RCC 7860 (cell line): ENCODE results near the gene SORCS2.

Source experiments
- DNase-seq: peaks from one replicate; pipeline ENCODE4 v3.0.0-alpha.2; 2015; ENCODE audit warnings: low spot score
- FAIRE-seq: peaks from 2 replicates; lab custom pipeline; 2012; peaks lifted over from hg19 to GRCh38; lab: Jason Lieb, UNC

SORCS2 gene

DNA sequence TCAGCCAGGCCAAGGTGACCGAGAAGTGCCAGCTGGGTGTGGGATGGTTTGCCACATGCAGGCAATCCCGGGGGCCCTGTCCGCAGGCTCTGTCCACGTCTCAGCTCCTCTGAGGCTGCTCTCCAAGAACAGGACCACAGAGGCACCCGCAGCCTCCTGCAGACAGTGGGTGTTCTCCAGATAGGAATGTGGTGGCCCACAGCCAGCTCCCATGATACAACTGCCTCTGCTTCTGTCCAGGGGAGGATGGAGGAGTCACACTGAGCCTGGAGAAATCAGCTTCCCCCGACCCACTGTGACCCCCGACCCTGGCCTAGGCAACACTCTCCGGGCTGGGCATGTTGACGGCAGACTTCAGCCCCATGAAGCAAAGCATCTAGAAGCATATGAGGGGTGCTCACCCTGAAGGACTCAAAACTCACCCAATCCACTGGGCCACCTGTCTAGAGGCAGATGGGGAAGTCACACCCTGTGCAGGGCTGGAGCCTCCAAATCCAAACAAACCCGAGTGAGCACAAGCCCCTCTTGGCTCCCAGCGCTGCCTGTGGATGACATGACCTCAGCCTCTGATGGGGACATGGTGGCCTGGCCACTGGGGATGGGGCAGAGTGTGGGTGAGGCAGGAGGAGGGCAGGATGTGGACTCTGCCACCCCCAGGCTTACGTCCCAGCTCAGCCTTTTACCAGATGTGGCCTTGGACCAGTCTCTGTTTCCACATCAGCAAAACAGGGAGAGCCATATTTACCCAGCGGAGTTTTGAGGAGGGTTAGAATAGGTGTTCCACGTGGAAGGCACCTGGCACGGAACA is 140.1 kb downstream of the SORCS2 start:
- no peak for FAIRE-seq
- DNase-seq: peak; percentile 48

DNA sequence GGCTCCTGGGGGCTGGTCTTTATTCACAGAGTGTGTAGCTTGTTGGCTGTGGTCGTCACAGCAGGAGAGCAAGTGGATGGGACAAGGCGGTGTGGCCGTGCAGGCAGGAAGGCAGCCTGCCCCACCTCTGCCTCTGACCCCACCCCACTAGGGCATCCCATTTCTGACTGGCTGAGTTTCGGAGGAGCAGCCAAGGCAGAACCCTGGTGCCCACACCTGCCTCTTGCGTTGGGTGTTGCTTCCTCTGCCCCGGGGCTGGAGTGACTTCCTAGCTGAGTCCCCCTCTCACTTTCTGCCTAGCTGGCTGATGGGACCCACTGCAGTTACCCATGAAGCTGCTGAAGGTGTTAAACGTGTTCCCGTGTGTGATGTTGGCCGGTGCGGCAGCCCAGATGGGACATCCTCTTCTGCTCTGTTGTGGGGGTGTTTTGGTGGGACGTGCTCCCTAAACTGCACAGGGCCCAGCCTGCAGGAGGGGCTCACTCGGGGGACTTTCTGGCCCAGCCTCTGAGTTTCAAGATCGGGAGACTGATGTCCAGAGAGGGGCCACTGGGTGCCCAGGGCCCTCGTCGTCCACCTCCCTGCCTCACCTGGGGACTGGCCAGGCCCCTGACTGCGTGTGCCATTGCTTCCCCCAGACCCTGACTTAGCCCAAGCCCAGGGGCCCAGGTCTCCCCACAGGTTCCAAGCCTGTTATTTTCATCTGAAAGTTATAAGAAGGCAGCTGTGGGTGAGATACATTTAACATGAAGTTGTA is 140.9 kb downstream of the SORCS2 start:
- FAIRE-seq (no peak), DNase-seq (no peak)

DNA sequence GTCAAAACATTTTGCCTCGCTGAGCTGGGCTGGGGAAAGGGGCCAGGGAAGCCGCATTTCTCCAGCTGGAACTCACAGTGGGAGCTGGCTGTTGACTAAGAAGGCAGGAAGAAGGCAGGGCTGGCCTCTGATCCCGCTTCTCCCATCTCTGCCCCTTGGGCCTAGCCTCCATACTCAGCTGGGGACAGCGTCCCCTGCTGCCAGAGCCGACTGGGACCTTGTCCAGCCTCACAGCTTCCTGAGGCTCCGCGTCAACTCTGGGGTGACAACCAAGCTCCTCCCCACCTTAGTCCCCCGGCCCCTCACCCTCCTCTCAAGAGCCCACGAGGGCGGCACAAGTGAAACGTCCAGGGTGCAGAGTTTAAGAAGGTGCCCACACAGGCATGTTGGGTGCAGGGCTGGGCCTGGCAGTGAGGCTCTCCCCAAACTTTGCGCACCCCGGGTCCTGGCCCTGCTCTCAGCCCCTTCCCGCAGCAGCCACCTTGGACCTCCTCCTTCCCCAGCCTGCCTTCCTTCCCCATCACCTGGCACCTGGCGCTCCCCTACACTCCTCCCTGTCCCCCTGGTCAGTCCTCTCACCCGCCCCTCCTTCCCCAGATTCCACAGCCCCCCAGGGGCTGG is 141.6 kb downstream of the SORCS2 start:
- no peak for FAIRE-seq
- DNase-seq: no peak

DNA sequence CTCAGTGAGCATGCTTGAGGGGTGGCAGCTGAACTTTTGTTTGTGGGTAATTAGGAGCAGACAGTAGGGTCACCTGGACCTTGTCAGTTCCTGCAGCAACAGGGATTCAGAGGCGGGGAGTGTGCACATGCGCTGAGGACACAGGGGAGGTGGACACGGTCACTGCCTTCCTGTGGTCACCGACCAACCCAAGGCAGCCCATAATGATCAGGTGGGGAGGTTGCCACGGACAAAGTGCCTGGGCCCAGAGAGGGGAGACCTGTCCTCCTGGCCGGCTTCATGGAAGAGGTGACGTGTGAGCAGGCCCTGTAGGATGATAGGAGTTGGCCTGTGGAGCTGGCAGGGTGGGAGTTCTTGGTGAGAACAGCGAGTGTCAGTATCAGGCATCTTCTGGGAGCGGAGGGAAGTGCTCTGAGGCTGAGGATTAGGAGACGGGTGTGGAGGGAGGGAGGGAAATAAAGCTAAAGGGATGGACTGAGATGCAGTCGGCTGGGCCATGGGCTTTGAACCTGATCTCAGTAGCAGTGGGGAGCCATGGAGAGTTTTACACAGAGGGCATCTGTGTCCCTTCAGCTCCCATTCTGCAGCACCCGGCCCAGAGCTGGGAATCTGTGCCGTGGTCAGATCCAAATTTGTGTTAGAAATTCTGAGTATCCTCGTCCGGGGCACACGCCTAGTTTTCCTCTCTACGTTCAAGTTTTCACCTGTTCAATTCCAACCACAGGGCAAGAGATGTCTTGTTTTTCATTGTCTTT is 142.4 kb downstream of the SORCS2 start:
- no peak for DNase-seq
- FAIRE-seq: no peak

GRCh38 chr4:7335344-7336066 is 143.2 kb downstream of the SORCS2 start:
- no peak for FAIRE-seq
- peak; percentile 17 for DNase-seq

GRCh38 chr4:7336067-7336569 is 143.8 kb downstream of the SORCS2 start:
- DNase-seq (no peak), FAIRE-seq (no peak)

DNA sequence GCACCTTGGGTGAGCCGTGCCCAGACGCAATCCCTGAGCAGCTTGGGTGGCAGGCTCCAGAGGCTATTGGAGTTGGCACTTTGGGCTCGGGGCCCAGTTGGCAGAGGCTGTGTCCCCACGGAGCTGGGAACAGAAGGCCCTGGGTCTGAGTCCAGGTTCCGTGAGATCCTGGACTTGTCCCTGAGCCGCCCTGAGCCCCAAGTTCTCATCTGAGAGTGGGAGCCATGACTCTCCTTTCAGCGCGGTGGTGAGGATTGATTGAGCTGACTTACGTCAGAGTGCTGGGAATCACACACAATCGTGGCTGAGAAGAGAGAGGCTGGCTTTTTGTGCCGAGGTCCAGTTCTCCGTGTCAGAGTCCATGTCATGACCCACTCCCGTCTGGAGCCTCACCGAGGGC is 144.4 kb downstream of the SORCS2 start:
- DNase-seq (no peak), FAIRE-seq (no peak)

DNA sequence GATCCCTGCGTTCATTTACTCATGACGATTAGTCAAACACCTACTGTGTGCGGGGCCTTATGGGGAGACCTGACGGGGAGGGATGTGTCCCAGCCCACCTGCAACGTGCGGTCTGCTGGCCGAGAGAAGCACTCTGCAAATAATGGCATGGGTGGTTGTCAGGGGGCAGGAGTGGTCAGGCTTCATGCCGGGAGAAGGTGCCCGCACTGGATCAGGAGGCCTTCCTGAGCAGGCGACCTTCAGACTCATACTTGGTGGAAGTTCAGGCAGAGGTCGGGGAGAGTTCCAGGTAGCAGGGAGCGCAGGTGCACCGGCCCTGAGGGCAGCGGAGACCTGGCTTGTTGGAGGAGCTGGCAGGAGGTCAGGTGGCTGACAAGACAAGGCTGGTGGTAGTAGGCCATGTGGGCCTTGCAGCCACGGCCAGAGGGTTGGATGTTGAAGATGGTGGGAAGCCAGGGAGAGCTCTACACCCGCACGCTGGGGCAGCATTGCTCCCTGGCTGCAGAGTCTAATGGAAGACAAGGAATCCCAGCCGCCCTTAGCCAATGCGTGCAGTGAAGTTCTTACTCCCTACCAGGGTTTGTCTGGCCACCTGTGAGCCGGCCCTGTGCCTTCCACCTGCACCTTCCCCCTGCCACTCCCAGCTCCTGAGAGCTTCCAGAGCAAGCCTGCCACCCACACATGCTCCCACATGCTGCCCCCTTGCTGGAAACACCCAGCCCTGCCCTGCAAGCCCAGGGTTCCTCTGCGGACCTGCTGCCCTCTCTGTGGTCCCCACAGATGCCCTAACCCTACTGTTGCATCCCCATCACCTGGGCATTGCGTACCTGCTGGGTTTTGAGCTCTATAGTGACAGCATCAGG is 145.1 kb downstream of the SORCS2 start:
- DNase-seq: no peak
- no peak for FAIRE-seq

- no peak for DNase-seq
- no peak for FAIRE-seq
Observed at GRCh38 chr4:7338059-7338452, 145.7 kb downstream of the SORCS2 start.

GRCh38 chr4:7338876-7339623 is 146.7 kb downstream of the SORCS2 start:
- DNase-seq (no peak), FAIRE-seq (no peak)

GRCh38 chr4:7339751-7340552 is 147.6 kb downstream of the SORCS2 start:
- FAIRE-seq (no peak), DNase-seq (no peak)

DNA sequence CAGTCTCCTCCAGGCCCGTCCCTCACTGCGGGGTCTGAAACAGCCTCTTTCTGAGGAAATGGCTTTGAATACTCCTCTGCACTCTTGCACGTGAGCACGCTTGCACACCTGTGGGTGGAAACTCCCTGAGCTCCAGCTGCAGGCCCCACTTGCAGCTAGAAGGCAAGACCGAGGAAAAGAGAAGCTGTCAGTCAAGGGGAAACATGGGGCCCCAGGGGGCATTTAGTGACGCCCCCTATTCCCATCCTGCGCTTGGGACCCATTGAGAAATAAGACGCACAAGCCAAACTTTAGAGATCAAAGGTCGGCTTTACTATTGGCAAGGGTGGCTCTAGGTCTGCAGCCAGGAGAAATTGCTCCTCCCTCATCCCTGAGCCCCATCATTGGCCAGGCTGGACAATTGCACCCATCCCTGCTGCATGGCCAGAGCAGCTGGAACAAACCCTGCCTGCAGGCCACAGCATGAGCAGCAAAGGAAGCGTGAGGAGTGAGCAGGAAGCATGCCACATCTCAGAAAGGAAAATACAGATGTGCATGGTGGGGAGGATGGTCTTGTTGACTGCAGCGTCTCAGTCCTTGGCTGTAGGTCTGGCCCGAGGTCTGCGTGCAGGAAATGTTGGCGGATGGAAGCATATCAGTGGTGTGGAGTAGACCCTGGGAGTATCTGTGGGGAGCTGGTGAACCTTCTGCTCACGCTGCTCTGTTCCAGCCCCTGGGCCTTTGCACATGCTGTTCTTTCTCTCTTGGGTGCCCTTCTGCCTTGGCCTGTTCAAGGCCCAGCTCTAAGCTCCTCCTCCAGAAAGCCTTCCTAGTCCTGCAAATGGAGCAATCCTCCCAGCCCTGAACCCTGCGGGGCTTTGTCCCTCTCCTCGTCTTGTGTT is 148.5 kb downstream of the SORCS2 start:
- no peak for DNase-seq
- FAIRE-seq: no peak

GRCh38 chr4:7341491-7342222 is 149.3 kb downstream of the SORCS2 start:
- DNase-seq (peak; percentile 6), FAIRE-seq (no peak)

- no peak for DNase-seq
- no peak for FAIRE-seq
Observed at GRCh38 chr4:7342223-7343080, 150.1 kb downstream of the SORCS2 start.

DNA sequence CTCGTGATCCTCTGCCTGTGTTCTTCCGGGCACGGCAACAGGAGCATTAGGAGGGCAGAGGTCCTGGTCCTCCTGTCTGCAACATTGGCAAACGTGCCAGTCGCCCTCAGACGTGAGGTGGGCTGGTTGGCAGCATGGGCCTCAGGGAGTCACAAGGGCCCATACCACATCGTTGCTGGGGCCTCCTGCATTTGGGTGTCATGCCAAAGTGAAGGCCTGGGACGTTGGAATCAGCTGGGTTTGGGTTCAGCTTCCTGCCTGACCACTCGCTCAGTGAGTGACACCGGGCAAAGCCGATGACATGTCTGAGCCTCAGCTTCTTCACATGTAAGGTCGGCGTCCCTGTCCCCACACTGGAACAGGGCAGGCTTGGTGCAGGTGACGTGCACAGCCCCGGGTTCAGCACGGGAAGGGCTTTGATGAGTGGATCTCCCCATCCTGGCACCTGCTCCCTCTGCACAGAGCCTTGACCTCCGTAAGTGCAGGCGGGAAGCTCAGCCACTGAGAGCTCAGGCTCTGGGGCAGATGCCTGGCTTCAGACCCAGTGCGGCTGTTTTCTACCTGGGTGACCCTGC is 150.8 kb downstream of the SORCS2 start:
- FAIRE-seq (no peak), DNase-seq (no peak)
